NCI-H526 treated with DMSO at 0.1 percent for 48 hours (cell line): Measurements from ENCODE around the gene GUCY1A2.

ENCODE experiments used
- DNase-seq: peaks from one replicate; lab custom pipeline; 2025; lab: John Stamatoyannopoulos, UW

The GUCY1A2 gene

DNA sequence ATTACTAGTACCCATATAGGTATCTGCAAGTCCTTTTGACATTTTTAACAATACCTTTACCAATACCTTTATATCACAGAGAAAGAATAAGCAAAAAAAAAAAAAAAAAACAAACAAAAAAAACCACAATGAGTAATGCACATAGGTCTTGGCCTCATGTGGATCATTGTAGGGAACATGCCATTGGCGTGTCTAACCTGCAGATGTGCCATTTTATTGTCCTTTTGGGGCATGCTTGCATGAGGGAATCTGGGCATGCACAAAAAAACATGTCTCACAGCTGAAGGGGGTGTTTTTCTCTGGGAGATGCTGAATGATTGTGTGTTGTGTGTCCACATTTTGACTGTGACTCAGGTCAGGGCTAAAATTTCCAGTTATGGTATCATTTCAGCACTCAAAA is 361.6 kb downstream of the GUCY1A2 start:
- DNase-seq = no peak

DNA sequence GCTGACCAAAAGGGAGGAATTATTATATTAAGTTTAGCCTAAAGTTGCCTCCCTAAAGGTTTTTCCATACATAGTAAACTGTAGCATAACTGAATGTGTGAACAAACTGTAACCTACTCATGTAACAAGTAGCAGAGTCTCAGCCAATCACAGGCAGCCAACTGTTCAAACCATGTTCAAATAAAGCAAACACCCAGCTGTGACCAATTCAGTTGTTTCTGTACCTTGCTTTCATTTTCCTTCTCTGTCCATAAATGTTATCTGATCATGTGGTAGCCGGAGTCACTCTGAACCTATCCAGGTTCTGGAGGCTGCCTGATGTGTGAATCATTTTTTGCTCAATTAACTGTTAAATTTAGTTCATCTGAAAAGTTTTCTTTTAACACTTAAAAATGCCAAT is 373.5 kb downstream of the GUCY1A2 start:
- no peak for DNase-seq

DNA sequence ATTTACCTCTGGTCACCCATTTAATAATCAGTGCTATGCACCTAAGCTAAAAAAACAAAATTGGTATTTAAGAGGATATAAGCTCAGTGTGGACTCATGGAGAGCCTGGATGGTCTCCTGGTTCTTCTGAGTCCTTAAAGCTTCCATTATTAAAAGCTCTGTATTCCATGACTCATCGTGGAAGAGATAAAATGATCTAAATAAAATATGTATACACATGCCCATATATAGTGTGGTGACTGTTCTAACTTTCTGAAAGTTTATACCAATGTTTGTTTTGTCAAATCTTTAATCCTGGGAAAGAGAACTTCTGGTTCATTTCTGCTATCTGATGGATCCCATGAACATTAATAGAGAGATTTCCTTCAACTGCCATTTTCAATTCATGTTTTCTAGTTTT is 375.9 kb downstream of the GUCY1A2 start:
- DNase-seq = no peak

DNA sequence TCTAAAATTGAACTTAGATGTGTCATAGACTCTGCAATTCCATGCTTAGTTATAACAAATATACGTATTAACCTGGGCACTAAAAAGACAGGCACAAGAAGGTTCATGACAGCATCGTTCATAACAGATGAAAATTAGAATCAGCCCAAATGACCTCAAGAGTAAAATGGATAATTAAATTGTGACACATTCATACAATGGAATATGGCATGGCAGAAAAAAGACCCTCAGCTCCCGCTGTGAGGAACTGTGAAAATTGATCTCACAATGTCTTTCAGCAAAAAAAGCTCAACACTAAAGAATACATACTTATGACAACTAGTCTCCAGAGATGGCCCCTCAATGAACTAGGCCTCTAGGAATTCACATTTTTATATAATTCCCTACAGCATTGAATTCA is 386.0 kb downstream of the GUCY1A2 start:
- no peak for DNase-seq

DNA sequence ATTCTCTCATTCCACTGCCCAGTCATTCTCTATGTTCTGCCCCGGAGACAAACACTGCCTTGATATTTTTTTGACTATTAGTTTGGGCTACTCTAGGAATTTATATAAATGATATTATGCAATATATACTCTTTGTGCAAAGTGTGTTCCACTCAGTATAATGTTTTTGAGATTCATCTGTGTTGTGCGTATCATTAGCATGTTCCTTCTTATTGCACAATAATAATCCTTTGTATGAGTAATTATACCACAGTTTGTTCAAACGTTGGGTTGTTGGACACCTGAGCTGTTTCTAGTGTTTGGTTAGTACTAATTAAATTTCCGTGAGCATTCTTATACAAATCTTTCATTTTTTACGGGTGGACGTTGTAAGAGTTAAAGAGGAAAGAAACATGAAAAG is 390.6 kb downstream of the GUCY1A2 start:
- DNase-seq = no peak

DNA sequence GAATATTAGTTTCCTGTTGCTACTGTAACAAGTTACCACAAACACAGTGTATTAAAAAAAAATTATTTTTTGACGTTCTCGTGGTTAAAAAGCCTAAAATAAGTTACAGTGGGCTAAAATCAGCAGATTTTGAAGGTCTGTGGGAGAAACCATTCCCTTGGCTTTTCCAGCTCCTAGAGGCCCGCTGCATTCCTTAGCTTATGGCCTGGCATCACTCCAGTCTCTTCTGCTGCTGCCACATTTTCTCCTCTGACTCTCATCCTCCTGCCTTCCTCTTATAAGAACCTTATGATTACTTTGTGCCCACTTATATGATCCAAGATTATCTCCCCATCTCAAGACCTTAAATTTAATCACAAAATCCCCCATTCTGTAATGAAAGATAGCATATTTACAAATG is 392.7 kb downstream of the GUCY1A2 start:
- no peak for DNase-seq

DNA sequence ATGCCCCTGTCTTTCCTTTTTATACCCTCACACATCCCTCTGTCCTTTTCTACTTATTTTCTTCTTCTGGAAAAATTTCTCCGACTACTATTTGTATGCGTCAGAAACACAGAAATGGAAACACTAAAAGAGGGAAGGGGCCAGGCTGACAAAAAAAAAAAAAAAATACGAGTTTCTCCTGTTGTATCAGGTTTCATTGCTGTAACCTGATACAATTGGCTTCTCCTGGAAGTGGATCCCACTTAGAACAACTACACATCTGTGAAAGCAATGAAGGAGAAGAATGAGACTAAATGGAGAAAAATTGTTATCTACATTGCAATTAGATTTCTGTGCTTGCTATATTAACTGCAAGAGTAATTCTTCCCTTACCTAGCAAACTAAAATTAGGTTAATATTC is 393.9 kb downstream of the GUCY1A2 start:
- DNase-seq = no peak
